C4-2B (cell line): ENCODE measurements around the gene SEPTIN10.

Source experiments
- CTCF ChIP-seq: fragments of 450-650 bp; conservative IDR thresholded peaks from 2 replicates; pipeline ENCODE4 v1.5.1; 2017; ENCODE audit warnings: mild to moderate bottlenecking
- ZFX ChIP-seq: fragments of 450-650 bp; IDR thresholded peaks from 2 replicates; pipeline ENCODE4 v1.6.1; 2017

- TF ChIP-seq CTCF (no peak), ZFX (no peak)
These were observed 33.9 kb upstream of the SEPTIN10 start for GRCh38 chr2:109647636-109648035.
